ENCODE measurements around the gene TMPRSS11F.

Gene TMPRSS11F

DNA sequence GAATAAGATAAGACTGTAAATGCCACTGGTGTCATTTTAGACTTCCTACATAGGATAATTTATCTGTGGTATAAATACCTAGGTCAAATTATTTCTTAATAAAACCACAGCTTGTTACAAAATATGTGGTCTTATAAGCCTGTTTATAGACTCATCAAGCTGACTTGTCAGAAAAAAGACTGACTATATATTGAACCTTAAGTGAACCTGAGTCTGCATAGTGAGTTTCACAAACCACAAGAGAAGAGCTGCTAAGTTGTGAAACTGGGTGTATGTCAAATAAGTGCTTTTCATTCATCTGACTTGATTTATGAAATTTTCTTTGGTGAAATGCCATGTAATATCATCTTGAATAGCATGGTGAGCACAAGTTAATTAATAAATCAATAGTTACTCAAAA is 118.0 kb downstream of the TMPRSS11F start:
- Mint-ChIP-seq H3K36me3 (ENCODE audit: low read depth) (no peaks in the 10 kb centered on the region), H3K27me3 (ENCODE audit: low read depth) (peaks cover 5% of the 10 kb centered on the region), H3K9me3 (no peaks in the 10 kb centered on the region), H3K4me3 (no peak overlapping the region), H3K27ac (no peak overlapping the region), H3K4me1 (ENCODE audit: low read depth) (no peaks in the 10 kb centered on the region)
